Liver (tissue), 9 donors: Measurements from ENCODE around the gene FRMPD4. TPM values are rescaled to one million over a fixed set of nuclear protein-coding genes. Genes with fewer than 3 reads are reported as not detected.

Source experiments
- DNase-seq: peaks from one replicate; pipeline ENCODE4 v3.0.0-alpha.2; 2017; ENCODE audit warnings: low spot score
- H3K27ac ChIP-seq, 2 donors: one replicate each; pipeline ENCODE4 v1.7.0; 2013; ENCODE audit warnings: inconsistent platforms in 2 of 2, low read length in 2 of 2, control low read depth in 1 of 2, low read depth in 1 of 2, mild to moderate bottlenecking in 1 of 2
- H3K27me3 ChIP-seq, 4 donors: one replicate each; pipeline versions ENCODE4 v1.6.1 to v1.7.0; 2013; ENCODE audit warnings: low read length in 3 of 4, inconsistent platforms in 1 of 4, mild to moderate bottlenecking in 1 of 4, moderate library complexity in 1 of 4; ENCODE audit not compliant: control insufficient read depth in 4 of 4, insufficient read depth in 4 of 4
- H3K36me3 ChIP-seq, 4 donors: one replicate each; pipeline versions ENCODE4 v1.6.1 to v1.7.0; 2013; ENCODE audit warnings: low read length in 3 of 4, mild to moderate bottlenecking in 3 of 4, low read depth in 1 of 4, moderate library complexity in 1 of 4; ENCODE audit not compliant: control insufficient read depth in 4 of 4, insufficient read depth in 3 of 4
- H3K4me1 ChIP-seq, 4 donors: one replicate each; pipeline versions ENCODE4 v1.6.1 to v1.7.0; 2013; ENCODE audit warnings: low read length in 3 of 4, mild to moderate bottlenecking in 3 of 4, moderate library complexity in 1 of 4; ENCODE audit not compliant: control insufficient read depth in 4 of 4, insufficient read depth in 4 of 4
- H3K4me3 ChIP-seq, 3 donors: one replicate each; pipeline versions ENCODE4 v1.6.1 to v1.7.0; 2013; ENCODE audit warnings: low read length in 3 of 3, control low read depth in 1 of 3, low read depth in 1 of 3, mild to moderate bottlenecking in 1 of 3
- H3K9ac ChIP-seq, 2 donors: one replicate each; pipeline ENCODE4 v1.7.0; 2013; ENCODE audit warnings: low read length in 2 of 2, mild to moderate bottlenecking in 2 of 2, moderate library complexity in 2 of 2, control low read depth in 1 of 2, low read depth in 1 of 2
- H3K9me3 ChIP-seq, 4 donors: one replicate each; pipeline versions ENCODE4 v1.6.1 to v1.7.0; 2013; ENCODE audit warnings: low read length in 3 of 4; ENCODE audit not compliant: control insufficient read depth in 4 of 4
- EGR1 ChIP-seq, 2 donors: IDR thresholded peaks; 2 replicates each; pipeline ENCODE4 v1.6.1; 2016 to 2018; ENCODE audit warnings: antibody characterized with exemption in 2 of 2, low read depth in 2 of 2
- FOXA2 ChIP-seq: IDR thresholded peaks from 2 replicates; pipeline ENCODE4 v1.6.1; 2016; ENCODE audit warnings: antibody characterized with exemption
- GABPA ChIP-seq, 2 donors: IDR thresholded peaks in 1 of 2; conservative IDR thresholded peaks in 1 of 2; 2 replicates each; pipeline ENCODE4 v1.6.1; 2016; ENCODE audit warnings: antibody characterized with exemption in 2 of 2, mild to moderate bottlenecking in 1 of 2, moderate library complexity in 1 of 2
- HNF4A ChIP-seq, 2 donors: conservative IDR thresholded peaks; 2 replicates each; pipeline ENCODE4 v1.6.1; 2016; ENCODE audit warnings: antibody characterized with exemption in 2 of 2, mild to moderate bottlenecking in 2 of 2
- HNF4G ChIP-seq: IDR thresholded peaks from 2 replicates; pipeline ENCODE4 v1.6.1; 2016; ENCODE audit warnings: antibody characterized with exemption
- JUND ChIP-seq, 2 donors: IDR thresholded peaks; 2 replicates each; pipeline ENCODE4 v1.6.1; 2016; ENCODE audit warnings: antibody characterized with exemption in 2 of 2
- NR2F2 ChIP-seq: IDR thresholded peaks from 2 replicates; pipeline ENCODE4 v1.6.1; 2016; ENCODE audit warnings: antibody characterized with exemption
- RAD21 ChIP-seq, 2 donors: IDR thresholded peaks; 2 replicates each; pipeline ENCODE4 v1.6.1; 2016; ENCODE audit warnings: antibody characterized with exemption in 2 of 2, mild to moderate bottlenecking in 2 of 2
- RXRA ChIP-seq, 2 donors: IDR thresholded peaks; 2 replicates each; pipeline ENCODE4 v1.6.1; 2017 to 2018; ENCODE audit warnings: antibody characterized with exemption in 2 of 2, mild to moderate bottlenecking in 1 of 2
- SP1 ChIP-seq: IDR thresholded peaks from 2 replicates; pipeline ENCODE4 v1.6.1; 2018; ENCODE audit warnings: antibody characterized with exemption, mild to moderate bottlenecking
- TAF1 ChIP-seq: conservative IDR thresholded peaks from 2 replicates; pipeline ENCODE4 v1.6.1; 2016; ENCODE audit warnings: antibody characterized with exemption, mild to moderate bottlenecking
- WGBS: extraction: QIAGEN DNeasy Blood & Tissue Kit; methylation state at CpG from one replicate; pipeline ENCODE4 v1.1.7; 2013; 5-methylcytosine and 5-hydroxymethylcytosine counted together
- polyA plus RNA-seq, 2 donors: library from polyadenylated mRNA; stranded (reverse) in 1 of 2; unstranded in 1 of 2; fragments of 200-250 nt in 1 of 2; fragments of >200 nt in 1 of 2; fragmentation: Nextera tagmentation in 1 of 2; extraction: Ambion mirVana in 1 of 2; gene quantifications; one replicate each; pipeline versions ENCODE4 v1.2.1 to v1.2.3, GENCODE V29; 2013 to 2015
- total RNA-seq, 2 donors: library from RNA; depleted of rRNA; stranded (reverse); fragments of >200 nt; gene quantifications; one replicate each; pipeline ENCODE4 v1.2.3, GENCODE V29; 2014
- TF ChIP-seq, protein P1 (sequence below): fragments of 150-350 bp; IDR thresholded peaks from 2 replicates; pipeline ENCODE4 v1.5.1; 2017; ENCODE audit warnings: improper control_type of control experiment, low read depth, low read length; ENCODE audit not compliant: missing input control
- TF ChIP-seq, protein P2 (sequence below): IDR thresholded peaks from 2 replicates; pipeline ENCODE4 v1.6.1; 2016; ENCODE audit warnings: antibody characterized with exemption
- TF ChIP-seq, protein P3 (sequence below): IDR thresholded peaks from 2 replicates; pipeline ENCODE4 v1.6.1; 2016; ENCODE audit warnings: antibody characterized with exemption
- TF ChIP-seq, protein P4 (sequence below): IDR thresholded peaks from 2 replicates; pipeline ENCODE4 v1.6.1; 2016; ENCODE audit warnings: antibody characterized with exemption
- donor health status: healthy.
- donor health status: healthy.
- donor health status: healthy.
- donor health status: healthy.
- donor health status: healthy.

The FRMPD4 gene
- total and polyA plus RNA-seq, 4 donors: 0.01 to 0.08 (median 0.03) TPM; not detected in 1

DNA sequence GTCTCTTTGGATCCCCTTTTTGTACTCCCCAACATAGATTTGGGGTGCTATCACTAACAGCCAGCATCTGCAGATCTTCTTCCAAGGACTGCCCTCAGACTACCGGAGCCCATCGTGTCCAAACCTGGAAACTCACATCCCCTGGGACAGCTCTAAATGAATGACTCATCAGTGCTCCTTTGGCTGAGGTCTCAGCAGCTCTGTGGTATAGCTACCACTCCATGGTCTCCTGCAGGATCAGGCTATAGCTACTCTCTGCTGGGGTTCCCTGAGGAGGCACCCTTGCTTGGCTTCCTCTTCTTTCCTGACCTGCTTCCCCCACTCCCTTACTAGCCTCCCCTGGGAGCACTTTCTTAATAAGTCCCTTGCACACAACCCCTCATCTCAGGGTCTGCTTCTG, 555.5 kb downstream of the FRMPD4 start:
- Histone ChIP-seq H3K4me3 (no peak overlapping the region), H3K27ac (no peak overlapping the region), H3K4me1 (no peaks in the 10 kb centered on the region), H3K36me3 (no peaks in the 10 kb centered on the region), H3K9me3 (no peaks in the 10 kb centered on the region), H3K27me3 (peaks cover 0 to 4% (median 2%) of the 10 kb centered on the region in 4 donors), H3K9ac (no peak overlapping the region)
- TF ChIP-seq GABPA (IDR thresholded peaks at IDR 0.05 in 1 of 2, conservative IDR thresholded peaks at IDR 0.05 in 1 of 2) (no peak), EGR1 (IDR thresholded peaks at IDR 0.05; ENCODE audit: low read depth in 2 of 2) (no peak), HNF4G (no peak)
- WGBS: 81% methylated on average over 2 of the region's 2 CpGs
- no peak for DNase-seq

DNA sequence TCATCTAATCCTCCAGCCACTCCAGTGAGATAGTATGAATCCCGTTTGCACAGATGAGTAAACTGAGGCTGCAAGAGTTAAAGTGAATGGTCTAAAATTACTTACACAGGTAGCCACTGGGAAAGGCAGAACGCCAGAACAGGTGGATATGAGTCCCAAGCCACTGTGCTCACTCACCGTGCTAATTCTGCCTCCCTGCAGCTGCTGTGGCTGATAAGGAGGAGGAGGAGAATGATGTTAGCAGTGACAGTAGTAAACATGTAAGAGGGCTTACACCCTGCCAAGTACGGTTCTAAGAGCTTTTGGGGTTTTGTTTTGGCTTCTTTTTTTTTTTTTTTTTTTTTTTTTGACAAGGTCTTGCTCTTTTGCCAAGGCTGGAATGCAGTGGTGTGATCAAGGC, 562.5 kb downstream of the FRMPD4 start:
- Histone ChIP-seq H3K4me1 (no peaks in the 10 kb centered on the region), H3K9me3 (no peaks in the 10 kb centered on the region), H3K36me3 (no peaks in the 10 kb centered on the region), H3K9ac (no peak overlapping the region), H3K27me3 (peaks cover 0 to 4% (median 0%) of the 10 kb centered on the region in 4 donors), H3K27ac (no peak overlapping the region), H3K4me3 (no peak overlapping the region)
- DNase-seq: no peak
- 39% methylated on average over 4 of the region's 4 CpGs for WGBS
- no peak for TF ChIP-seq HNF4A (conservative IDR thresholded peaks at IDR 0.05)

DNA sequence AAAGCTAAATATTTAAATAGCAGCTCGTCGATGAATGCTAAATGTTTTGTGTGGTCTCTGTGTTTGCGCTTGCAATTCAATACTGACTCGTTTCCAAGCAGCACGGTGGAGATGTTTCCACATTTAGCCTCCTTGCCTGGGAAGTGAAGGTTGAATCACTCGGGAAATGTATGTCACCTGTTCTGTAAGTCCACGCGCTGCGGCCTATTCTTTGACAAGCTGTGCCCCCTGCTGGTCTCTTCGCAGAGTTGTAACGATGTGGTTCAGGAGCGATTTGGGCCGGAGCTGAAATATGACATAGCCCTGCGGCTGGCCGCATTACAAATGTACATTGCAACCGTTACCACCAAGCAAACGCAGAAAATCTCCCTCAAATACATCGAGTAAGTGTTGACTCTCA, 563.4 kb downstream of the FRMPD4 start:
- DNase-seq: no peak
- TF ChIP-seq RXRA (IDR thresholded peaks at IDR 0.05) (no peak), HNF4A (conservative IDR thresholded peaks at IDR 0.05) (no peak), FOXA2 (no peak), JUND (IDR thresholded peaks at IDR 0.05) (no peak), RAD21 (IDR thresholded peaks at IDR 0.05) (peak; percentile 53 to 88)
- TF ChIP-seq, protein P1, sequence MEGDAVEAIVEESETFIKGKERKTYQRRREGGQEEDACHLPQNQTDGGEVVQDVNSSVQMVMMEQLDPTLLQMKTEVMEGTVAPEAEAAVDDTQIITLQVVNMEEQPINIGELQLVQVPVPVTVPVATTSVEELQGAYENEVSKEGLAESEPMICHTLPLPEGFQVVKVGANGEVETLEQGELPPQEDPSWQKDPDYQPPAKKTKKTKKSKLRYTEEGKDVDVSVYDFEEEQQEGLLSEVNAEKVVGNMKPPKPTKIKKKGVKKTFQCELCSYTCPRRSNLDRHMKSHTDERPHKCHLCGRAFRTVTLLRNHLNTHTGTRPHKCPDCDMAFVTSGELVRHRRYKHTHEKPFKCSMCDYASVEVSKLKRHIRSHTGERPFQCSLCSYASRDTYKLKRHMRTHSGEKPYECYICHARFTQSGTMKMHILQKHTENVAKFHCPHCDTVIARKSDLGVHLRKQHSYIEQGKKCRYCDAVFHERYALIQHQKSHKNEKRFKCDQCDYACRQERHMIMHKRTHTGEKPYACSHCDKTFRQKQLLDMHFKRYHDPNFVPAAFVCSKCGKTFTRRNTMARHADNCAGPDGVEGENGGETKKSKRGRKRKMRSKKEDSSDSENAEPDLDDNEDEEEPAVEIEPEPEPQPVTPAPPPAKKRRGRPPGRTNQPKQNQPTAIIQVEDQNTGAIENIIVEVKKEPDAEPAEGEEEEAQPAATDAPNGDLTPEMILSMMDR: peak; percentile 27
- WGBS: 23% methylated on average over 18 of the region's 18 CpGs
- Histone ChIP-seq H3K9ac (no peak overlapping the region), H3K27ac (no peak overlapping the region), H3K4me1 (no peaks in the 10 kb centered on the region), H3K36me3 (no peaks in the 10 kb centered on the region), H3K4me3 (no peak overlapping the region), H3K27me3 (peaks cover 0 to 4% (median 0%) of the 10 kb centered on the region in 4 donors), H3K9me3 (no peaks in the 10 kb centered on the region)

DNA sequence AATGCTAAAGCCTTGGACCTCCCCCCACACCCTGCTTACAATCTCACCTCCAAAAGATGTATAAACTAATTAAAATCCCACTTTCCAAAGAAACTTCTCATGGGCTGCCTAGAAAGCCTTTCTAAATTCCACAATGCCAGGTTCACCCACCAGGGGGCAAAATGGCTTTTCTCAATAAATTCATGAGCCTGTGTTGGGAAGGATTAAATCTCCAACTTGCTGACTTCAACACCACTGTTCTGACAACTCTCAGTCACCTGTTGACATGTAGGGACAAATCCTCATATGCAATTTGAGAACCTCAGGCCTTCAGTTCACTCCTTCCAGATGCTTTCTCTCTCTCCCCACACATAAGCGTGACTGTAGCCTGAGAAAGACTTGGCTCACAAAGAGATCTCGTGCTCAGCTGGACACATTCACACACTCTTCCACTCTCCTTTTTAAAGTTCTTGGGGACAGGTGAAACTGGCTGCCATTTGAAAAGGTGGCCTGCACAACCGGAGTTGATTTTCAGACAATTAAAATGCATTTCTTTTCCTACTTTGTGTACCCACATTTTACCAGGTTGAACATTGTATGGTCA, 564.3 kb downstream of the FRMPD4 start:
- DNase-seq: no peak
- Histone ChIP-seq H3K4me1 (no peaks in the 10 kb centered on the region), H3K9me3 (no peaks in the 10 kb centered on the region), H3K36me3 (no peaks in the 10 kb centered on the region), H3K9ac (no peak overlapping the region), H3K4me3 (no peak overlapping the region), H3K27ac (no peak overlapping the region), H3K27me3 (no peaks in the 10 kb centered on the region)
- TF ChIP-seq, protein P2, sequence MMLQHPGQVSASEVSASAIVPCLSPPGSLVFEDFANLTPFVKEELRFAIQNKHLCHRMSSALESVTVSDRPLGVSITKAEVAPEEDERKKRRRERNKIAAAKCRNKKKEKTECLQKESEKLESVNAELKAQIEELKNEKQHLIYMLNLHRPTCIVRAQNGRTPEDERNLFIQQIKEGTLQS: no peak
- TF ChIP-seq, protein P3, sequence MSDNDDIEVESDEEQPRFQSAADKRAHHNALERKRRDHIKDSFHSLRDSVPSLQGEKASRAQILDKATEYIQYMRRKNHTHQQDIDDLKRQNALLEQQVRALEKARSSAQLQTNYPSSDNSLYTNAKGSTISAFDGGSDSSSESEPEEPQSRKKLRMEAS: no peak
- TF ChIP-seq NR2F2: no peak
- TF ChIP-seq, protein P1: peak; percentile 25
- TF ChIP-seq EGR1 (IDR thresholded peaks at IDR 0.05; ENCODE audit: low read depth in 2 of 2): no peak
- TF ChIP-seq, protein P4, sequence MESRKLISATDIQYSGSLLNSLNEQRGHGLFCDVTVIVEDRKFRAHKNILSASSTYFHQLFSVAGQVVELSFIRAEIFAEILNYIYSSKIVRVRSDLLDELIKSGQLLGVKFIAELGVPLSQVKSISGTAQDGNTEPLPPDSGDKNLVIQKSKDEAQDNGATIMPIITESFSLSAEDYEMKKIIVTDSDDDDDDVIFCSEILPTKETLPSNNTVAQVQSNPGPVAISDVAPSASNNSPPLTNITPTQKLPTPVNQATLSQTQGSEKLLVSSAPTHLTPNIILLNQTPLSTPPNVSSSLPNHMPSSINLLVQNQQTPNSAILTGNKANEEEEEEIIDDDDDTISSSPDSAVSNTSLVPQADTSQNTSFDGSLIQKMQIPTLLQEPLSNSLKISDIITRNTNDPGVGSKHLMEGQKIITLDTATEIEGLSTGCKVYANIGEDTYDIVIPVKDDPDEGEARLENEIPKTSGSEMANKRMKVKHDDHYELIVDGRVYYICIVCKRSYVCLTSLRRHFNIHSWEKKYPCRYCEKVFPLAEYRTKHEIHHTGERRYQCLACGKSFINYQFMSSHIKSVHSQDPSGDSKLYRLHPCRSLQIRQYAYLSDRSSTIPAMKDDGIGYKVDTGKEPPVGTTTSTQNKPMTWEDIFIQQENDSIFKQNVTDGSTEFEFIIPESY: no peak
- TF ChIP-seq SP1: no peak
- TF ChIP-seq HNF4G: no peak
- TF ChIP-seq RAD21 (IDR thresholded peaks at IDR 0.05): peak in 1 of 2 donors; percentile 33
- no peak for TF ChIP-seq FOXA2
- no peak for TF ChIP-seq TAF1
- TF ChIP-seq GABPA (IDR thresholded peaks at IDR 0.05 in 1 of 2, conservative IDR thresholded peaks at IDR 0.05 in 1 of 2): no peak
- WGBS: 90% methylated on average over 3 of the region's 3 CpGs
